ENCODE data around the gene TARBP1. TPM values are rescaled to one million over a fixed set of nuclear protein-coding genes. Genes with fewer than 3 reads are reported as not detected.

Gene TARBP1
- total and polyA plus RNA-seq, 12 donors: 4.6 to 49.9 (median 9.0) TPM

DNA sequence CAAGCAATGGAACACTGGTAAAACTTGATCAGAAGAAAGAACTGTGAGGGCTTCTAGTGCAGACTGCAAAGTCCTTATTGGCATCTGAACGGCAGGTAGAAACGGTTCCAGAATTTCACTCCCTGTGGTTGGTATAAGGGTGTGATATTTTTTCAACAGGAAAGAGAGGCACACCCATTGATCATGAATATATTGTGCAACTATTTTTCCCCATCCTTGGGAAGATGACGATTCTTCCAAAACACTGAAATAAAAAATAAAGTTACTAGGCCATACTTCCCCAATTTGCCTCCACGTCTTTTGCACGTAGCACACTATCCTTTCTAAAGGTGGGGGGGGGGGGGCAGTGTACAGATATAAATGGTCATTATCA, 49.6 kb downstream of the TARBP1 start:
- TF ChIP-seq, protein P1, sequence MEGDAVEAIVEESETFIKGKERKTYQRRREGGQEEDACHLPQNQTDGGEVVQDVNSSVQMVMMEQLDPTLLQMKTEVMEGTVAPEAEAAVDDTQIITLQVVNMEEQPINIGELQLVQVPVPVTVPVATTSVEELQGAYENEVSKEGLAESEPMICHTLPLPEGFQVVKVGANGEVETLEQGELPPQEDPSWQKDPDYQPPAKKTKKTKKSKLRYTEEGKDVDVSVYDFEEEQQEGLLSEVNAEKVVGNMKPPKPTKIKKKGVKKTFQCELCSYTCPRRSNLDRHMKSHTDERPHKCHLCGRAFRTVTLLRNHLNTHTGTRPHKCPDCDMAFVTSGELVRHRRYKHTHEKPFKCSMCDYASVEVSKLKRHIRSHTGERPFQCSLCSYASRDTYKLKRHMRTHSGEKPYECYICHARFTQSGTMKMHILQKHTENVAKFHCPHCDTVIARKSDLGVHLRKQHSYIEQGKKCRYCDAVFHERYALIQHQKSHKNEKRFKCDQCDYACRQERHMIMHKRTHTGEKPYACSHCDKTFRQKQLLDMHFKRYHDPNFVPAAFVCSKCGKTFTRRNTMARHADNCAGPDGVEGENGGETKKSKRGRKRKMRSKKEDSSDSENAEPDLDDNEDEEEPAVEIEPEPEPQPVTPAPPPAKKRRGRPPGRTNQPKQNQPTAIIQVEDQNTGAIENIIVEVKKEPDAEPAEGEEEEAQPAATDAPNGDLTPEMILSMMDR (IDR thresholded peaks at IDR 0.05): no peak
- no peaks in the 10 kb centered on the region for H3K9me3 ChIP-seq
- peaks cover 0 to 99% (median 27%) of the 10 kb centered on the region in 9 donors for H3K36me3 ChIP-seq
- DNase-seq: no peak
- H3K27ac ChIP-seq: no peak overlapping the region
- no peaks in the 10 kb centered on the region for H3K27me3 ChIP-seq
- intact Hi-C loops (cut with DNase I): no loop called here
- no peak overlapping the region for H3K4me3 ChIP-seq
- no peak for ATAC-seq
- no peaks in the 10 kb centered on the region for H3K4me1 ChIP-seq
- WGBS, 2 donors: 87% methylated on average over 5 of the region's 5 CpGs

DNA sequence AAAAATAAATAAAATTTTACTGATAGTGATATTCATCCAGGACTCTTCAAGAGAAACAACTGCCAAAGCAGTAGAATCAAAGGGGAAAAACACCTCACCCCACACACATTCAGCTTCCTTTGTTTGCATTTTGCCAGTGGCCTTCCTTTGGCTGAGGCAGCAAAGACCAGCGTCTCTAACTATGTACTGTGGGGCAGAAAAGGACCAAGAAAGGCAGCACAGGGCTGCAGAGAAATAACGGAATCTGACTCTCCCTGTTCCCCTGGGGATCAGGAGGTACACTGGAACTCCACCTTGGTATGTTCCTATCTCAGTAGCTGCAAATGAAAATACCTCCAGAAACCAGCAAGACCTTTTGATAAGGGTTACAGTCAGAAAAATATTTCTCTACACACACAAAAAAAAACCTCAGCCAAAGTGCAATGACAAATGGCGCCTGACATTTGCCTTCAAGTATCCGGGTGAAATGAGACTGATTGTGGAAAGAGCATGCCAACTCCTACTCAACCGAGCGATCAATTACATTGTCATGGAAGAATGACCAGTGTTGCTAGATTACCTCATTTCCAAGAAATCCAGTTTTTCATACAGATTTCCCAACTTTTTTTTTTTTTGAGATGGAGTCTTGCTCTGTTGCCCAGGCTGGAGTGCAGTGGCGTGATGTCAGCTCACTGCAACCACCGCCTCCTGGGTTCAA, 50.9 kb downstream of the TARBP1 start:
- ATAC-seq (no peak), DNase-seq (no peak)
- intact Hi-C loops (cut with DNase I): no loop called here
- Histone ChIP-seq H3K27me3 (no peaks in the 10 kb centered on the region), H3K36me3 (peaks cover 0 to 97% (median 24%) of the 10 kb centered on the region in 9 donors), H3K27ac (no peak overlapping the region), H3K4me1 (no peaks in the 10 kb centered on the region), H3K9me3 (no peaks in the 10 kb centered on the region), H3K4me3 (no peak overlapping the region)
- WGBS, 2 donors: 81 to 84% methylated on average over 8 of the region's 8 CpGs
- TF ChIP-seq, protein P1 (IDR thresholded peaks at IDR 0.05): no peak

DNA sequence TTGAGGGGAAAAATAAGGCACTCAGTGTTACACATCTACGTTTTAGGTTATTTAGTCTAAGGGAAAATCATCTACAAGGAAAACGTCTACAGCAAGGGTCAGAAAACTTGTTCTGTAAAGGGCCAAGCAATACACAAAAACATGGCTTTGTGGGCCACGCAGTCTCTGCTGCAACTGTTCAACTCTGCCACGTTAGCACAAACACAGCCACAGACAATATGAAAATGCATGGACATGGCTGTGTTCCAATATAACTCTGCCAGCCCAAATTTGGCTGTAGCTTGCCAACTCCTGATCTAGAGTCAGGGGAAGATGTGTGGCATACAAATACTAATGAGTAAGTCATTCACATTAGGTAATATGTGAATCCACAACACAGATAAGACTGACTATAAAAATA, 65.0 kb downstream of the TARBP1 start:
- WGBS, 2 donors: 90 to 92% methylated on average over 4 of the region's 4 CpGs
- no peak overlapping the region for H3K4me3 ChIP-seq
- DNase-seq (no peak), ATAC-seq (no peak)
- H3K9me3 ChIP-seq: no peaks in the 10 kb centered on the region
- peaks cover 0 to 96% (median 8%) of the 10 kb centered on the region in 9 donors for H3K36me3 ChIP-seq
- TF ChIP-seq, protein P1 (IDR thresholded peaks at IDR 0.05): no peak
- no peaks in the 10 kb centered on the region for H3K27me3 ChIP-seq
- no peaks in the 10 kb centered on the region for H3K4me1 ChIP-seq
- no peak overlapping the region for H3K27ac ChIP-seq
- intact Hi-C loops (cut with DNase I): no loop called here

DNA sequence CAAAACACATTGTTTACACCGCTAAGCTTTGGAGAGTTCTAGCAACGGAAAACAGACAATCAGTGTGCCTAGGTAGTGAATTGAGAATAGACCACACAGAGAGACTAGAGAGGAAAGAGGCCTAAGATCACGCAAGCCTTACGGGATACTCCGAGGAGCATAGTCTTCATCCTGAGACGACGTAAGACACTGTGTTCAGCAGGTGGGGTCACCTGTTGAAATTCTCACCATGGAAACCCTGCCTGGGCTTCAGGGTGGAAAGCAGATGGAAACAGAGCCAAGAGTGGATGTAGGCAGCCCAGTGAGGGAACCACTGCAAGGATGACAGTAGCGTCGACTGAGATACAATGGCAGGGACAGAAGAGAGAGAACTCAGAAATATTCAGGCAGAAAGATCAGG, 65.5 kb downstream of the TARBP1 start:
- H3K27me3 ChIP-seq: no peaks in the 10 kb centered on the region
- H3K9me3 ChIP-seq: no peaks in the 10 kb centered on the region
- DNase-seq (no peak), ATAC-seq (no peak)
- H3K4me1 ChIP-seq: no peaks in the 10 kb centered on the region
- no peak overlapping the region for H3K27ac ChIP-seq
- TF ChIP-seq, protein P1 (IDR thresholded peaks at IDR 0.05): no peak
- no peak overlapping the region for H3K4me3 ChIP-seq
- intact Hi-C loops (cut with DNase I): no loop called here
- H3K36me3 ChIP-seq: peaks cover 0 to 96% (median 13%) of the 10 kb centered on the region in 9 donors
- WGBS, 2 donors: 97 to 98% methylated on average over 9 of the region's 9 CpGs

Data from heart right ventricle (tissue), 16 donors.